SK-N-MC (cell line): ENCODE measurements around the gene RALGPS1.

Source experiments
- EZH2 ChIP-seq: fragments of 200-600 bp; sonication (generic); IDR thresholded peaks from one replicate; pipeline ENCODE4 v1.6.1; 2017; ENCODE audit warnings: antibody characterized with exemption
- POLR2AphosphoS5 ChIP-seq: IDR thresholded peaks from 2 replicates; pipeline ENCODE4 v1.6.1; 2012; ENCODE audit warnings: mild to moderate bottlenecking, low read depth, low read length, borderline replicate concordance

DNA sequence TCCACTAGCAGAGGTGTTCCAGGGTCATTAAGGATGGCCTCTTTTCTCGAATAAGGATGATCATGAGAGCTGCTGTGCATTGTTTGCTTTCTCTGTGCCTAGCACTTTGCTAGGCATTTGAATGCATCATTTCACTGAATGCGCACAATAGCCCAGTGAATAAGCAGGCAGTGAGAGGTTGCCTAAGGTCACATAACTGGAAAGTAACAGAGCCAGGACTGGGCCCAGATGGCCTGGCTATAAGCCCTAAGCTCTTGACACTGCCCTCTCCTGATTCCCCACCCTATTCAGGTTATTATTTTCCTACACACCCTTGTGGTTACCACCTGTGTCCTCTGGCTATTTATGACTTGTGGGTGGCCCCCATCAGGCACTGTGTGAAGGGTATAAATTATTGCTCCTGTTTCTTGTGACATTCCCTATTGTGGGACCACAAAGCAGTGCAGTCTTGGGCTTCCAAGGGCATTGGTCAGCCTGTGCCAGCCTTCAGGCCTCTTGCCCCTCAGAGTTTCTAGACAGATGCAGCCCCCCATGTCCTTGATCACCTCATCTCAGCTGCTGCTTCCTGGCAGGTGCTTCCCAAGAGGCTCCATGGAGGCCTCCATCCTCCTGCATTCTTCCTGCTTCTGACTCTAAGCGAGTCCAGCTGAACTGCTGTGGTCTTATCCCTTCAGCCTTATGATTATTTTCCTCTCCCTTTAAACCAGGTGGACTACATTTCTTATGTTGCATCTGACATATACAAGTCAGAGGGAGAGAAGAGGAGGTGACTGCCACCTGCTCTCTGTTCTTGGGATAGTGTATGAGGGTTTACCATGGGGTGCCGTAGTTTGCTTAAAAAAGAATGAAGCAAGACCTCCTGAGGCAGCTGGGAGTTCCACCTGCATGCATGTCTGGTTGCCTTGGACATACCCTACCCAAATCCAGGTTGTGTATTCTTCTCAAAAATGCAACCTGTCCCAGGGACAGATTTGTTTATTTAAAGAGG lies 160.3 kb downstream of the RALGPS1 start:
- TF ChIP-seq POLR2AphosphoS5 (no peak), EZH2 (no peak)
